ENCODE data around the gene CDC25A.
"Not testable (repeated sequence)": the region's sequence is repeated elsewhere in the genome, so short reads cannot be mapped to it uniquely, and the experiment has no call there.

The CDC25A gene

GRCh38 chr3:48112813-48113212 lies 75.4 kb downstream of the CDC25A start:
- Histone ChIP-seq H3K36me3 (replicated peaks) (no peaks in the 10 kb centered on the region), H3K27me3 (replicated peaks) (no peaks in the 10 kb centered on the region), H3K4me3 (ENCODE audit: low read depth, low read length) (no peak overlapping the region), H3K27ac (no peak overlapping the region)
- no peak for DNase-seq
- TF ChIP-seq, protein P1, sequence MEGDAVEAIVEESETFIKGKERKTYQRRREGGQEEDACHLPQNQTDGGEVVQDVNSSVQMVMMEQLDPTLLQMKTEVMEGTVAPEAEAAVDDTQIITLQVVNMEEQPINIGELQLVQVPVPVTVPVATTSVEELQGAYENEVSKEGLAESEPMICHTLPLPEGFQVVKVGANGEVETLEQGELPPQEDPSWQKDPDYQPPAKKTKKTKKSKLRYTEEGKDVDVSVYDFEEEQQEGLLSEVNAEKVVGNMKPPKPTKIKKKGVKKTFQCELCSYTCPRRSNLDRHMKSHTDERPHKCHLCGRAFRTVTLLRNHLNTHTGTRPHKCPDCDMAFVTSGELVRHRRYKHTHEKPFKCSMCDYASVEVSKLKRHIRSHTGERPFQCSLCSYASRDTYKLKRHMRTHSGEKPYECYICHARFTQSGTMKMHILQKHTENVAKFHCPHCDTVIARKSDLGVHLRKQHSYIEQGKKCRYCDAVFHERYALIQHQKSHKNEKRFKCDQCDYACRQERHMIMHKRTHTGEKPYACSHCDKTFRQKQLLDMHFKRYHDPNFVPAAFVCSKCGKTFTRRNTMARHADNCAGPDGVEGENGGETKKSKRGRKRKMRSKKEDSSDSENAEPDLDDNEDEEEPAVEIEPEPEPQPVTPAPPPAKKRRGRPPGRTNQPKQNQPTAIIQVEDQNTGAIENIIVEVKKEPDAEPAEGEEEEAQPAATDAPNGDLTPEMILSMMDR (IDR thresholded peaks at IDR 0.05; ENCODE audit: low read depth, low read length, missing control alignments), result no peak
- in situ Hi-C loops (cut with HindIII; ENCODE audit: low pct_ligation_motif_present, low sequenced_read_pairs), result no loop called here

GRCh38 chr3:48112108-48112791 lies 76.0 kb downstream of the CDC25A start:
- in situ Hi-C loops (cut with HindIII; ENCODE audit: low pct_ligation_motif_present, low sequenced_read_pairs); H3K27ac ChIP-seq; H3K36me3 ChIP-seq (replicated peaks); DNase-seq; H3K27me3 ChIP-seq (replicated peaks); H3K4me3 ChIP-seq (ENCODE audit: low read depth, low read length): not testable (repeated sequence)

- Histone ChIP-seq H3K4me3 (ENCODE audit: low read depth, low read length) (no peak overlapping the region), H3K27me3 (replicated peaks) (no peaks in the 10 kb centered on the region), H3K27ac (no peak overlapping the region), H3K36me3 (replicated peaks) (no peaks in the 10 kb centered on the region)
- TF ChIP-seq, protein P1 (IDR thresholded peaks at IDR 0.05; ENCODE audit: low read depth, low read length, missing control alignments), result no peak
- DNase-seq, result no peak
- in situ Hi-C loops (cut with HindIII; ENCODE audit: low pct_ligation_motif_present, low sequenced_read_pairs), result no loop called here
Observed at GRCh38 chr3:48110463-48110862, 77.8 kb downstream of the CDC25A start.

DNA sequence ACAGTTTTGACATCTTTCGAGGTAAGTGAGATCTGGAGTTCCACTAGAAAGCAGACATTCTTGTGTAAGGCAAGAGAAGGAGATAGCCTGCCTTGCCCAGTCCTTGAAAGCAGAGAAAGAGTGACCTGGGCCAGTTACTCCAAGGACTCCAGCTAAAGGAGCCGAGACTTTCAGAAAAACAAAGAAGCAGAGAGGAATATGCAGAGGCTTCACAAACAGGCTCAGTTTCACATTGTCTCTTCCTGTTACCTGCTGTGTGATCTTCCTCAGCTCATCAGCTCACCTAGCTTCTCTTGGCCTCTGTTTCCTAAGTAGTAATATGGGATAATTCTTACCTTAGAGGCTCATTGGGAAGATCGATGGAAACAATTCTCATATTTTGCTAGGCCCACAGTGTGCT lies 81.0 kb downstream of the CDC25A start:
- Histone ChIP-seq H3K27me3 (replicated peaks) (no peaks in the 10 kb centered on the region), H3K27ac (no peak overlapping the region), H3K36me3 (replicated peaks) (no peaks in the 10 kb centered on the region), H3K4me3 (ENCODE audit: low read depth, low read length) (no peak overlapping the region)
- DNase-seq, result no peak
- in situ Hi-C loops (cut with HindIII; ENCODE audit: low pct_ligation_motif_present, low sequenced_read_pairs), result no loop called here
- TF ChIP-seq, protein P1 (IDR thresholded peaks at IDR 0.05; ENCODE audit: low read depth, low read length, missing control alignments), result no peak

All from brain microvascular endothelial cell (primary cell).